Panc1 (cell line): Measurements from ENCODE around the gene C8B. TPM values are rescaled to one million over a fixed set of nuclear protein-coding genes. Genes with fewer than 3 reads are reported as not detected.

Experiments
- ATAC-seq: fragments of 200-7000 bp; cut with Tn5 transposase; 2 replicates; pipeline ENCODE4 v1.9.1; 2020; ENCODE audit warnings: mild to moderate bottlenecking, moderate library complexity
- BruUV-seq: library from RNA; stranded (reverse); fragments of 400-500 nt; replicated peaks from 2 replicates; lab custom pipeline; 2021; lab: Mats Ljungman, UMichigan
- CTCF ChIA-PET: fragments of 300-600 bp; sonication (Branson Sonifier 250); formaldehyde crosslinking; loops from one replicate; lab custom pipeline; 2022; ENCODE audit warnings: antibody characterized with exemption; lab: Charles Lee
- POLR2A ChIA-PET: fragments of 300-600 bp; sonication (Branson Sonifier 250); formaldehyde crosslinking; loops from one replicate; lab custom pipeline; 2022; ENCODE audit warnings: antibody characterized with exemption; lab: Charles Lee
- DNase-seq: peaks from one replicate; pipeline ENCODE4 v3.0.0-alpha.2; 2010; ENCODE audit warnings: low read depth, low spot score
- H3K27ac ChIP-seq: 2 replicates; pipeline ENCODE4 v1.5.1; 2011; ENCODE audit warnings: mild to moderate bottlenecking, low read length, inconsistent platforms
- H3K27me3 ChIP-seq: fragments of 200-500 bp; sonication (Bioruptor generic); 2 replicates; pipeline ENCODE4 v1.6.0; 2014; ENCODE audit warnings: low read length, inconsistent platforms; ENCODE audit not compliant: control insufficient read depth, insufficient read depth
- H3K36me3 ChIP-seq: fragments of 200-500 bp; sonication (Bioruptor generic); 2 replicates; pipeline ENCODE4 v1.5.1; 2014; ENCODE audit warnings: inconsistent platforms, mild to moderate bottlenecking, low read length, moderate library complexity; ENCODE audit not compliant: control insufficient read depth, insufficient read depth
- H3K4me1 ChIP-seq: 2 replicates; pipeline ENCODE4 v1.5.1; 2011; ENCODE audit warnings: inconsistent platforms, mild to moderate bottlenecking, low read length, moderate library complexity; ENCODE audit not compliant: control insufficient read depth, insufficient read depth
- H3K4me3 ChIP-seq, 2 experiments: 2 replicates each; pipeline ENCODE4 v1.5.1; 2011 to 2012; ENCODE audit warnings: low read depth in 2 of 2, low read length in 2 of 2, mild to moderate bottlenecking in 2 of 2, inconsistent platforms in 1 of 2, moderate library complexity in 1 of 2
- H3K9me3 ChIP-seq: fragments of 200-500 bp; sonication (Bioruptor generic); 2 replicates; pipeline ENCODE4 v1.5.1; 2014; ENCODE audit warnings: low read depth, mild to moderate bottlenecking, inconsistent platforms, low read length, moderate library complexity; ENCODE audit not compliant: control insufficient read depth, insufficient read depth
- POLR2AphosphoS5 ChIP-seq: IDR thresholded peaks from 2 replicates; pipeline ENCODE4 v1.6.1; 2012; ENCODE audit warnings: mild to moderate bottlenecking, low read depth, low read length, moderate library complexity
- REST ChIP-seq, 2 experiments: IDR thresholded peaks; 2 replicates each; pipeline ENCODE4 v1.6.1; 2011 to 2012; ENCODE audit warnings: low read depth in 2 of 2, control low read depth in 1 of 2, low read length in 1 of 2, mild to moderate bottlenecking in 1 of 2, moderate library complexity in 1 of 2; ENCODE audit not compliant: insufficient read depth in 1 of 2
- SIN3A ChIP-seq: IDR thresholded peaks from 2 replicates; pipeline ENCODE4 v1.6.1; 2012; ENCODE audit warnings: low read depth, mild to moderate bottlenecking, low read length, moderate library complexity, borderline replicate concordance; ENCODE audit not compliant: insufficient read depth
- TCF7L2 ChIP-seq: IDR thresholded peaks from 2 replicates; pipeline ENCODE4 v1.6.1; 2011; ENCODE audit warnings: mild to moderate bottlenecking, low read depth, low read length, inconsistent platforms
- in situ Hi-C: cut with HindIII; loops from 2 replicates; pipeline ENCODE4 v1.10.0; 2016; ENCODE audit warnings: low sequenced_read_pairs, low pct_unique_long_range_greater_than_20kb
- intact Hi-C: fragments of 100-400 bp; cut with micrococcal nuclease; formaldehyde crosslinking; loops from one replicate; pipeline ENCODE4 v1.10.0; 2022; ENCODE audit not compliant: unreplicated experiment
- total RNA-seq: library from RNA; stranded (reverse); gene quantifications from one replicate; pipeline ENCODE4 v1.2.1, GENCODE V29; 2021; ENCODE audit not compliant: unreplicated experiment
- TF ChIP-seq, protein P1 (sequence below): fragments of 450-650 bp; IDR thresholded peaks from 2 replicates; pipeline ENCODE4 v1.5.1; 2017; ENCODE audit warnings: mild to moderate bottlenecking

Gene C8B
- total RNA-seq, 1 experiment from 2014 or later, result not detected

DNA sequence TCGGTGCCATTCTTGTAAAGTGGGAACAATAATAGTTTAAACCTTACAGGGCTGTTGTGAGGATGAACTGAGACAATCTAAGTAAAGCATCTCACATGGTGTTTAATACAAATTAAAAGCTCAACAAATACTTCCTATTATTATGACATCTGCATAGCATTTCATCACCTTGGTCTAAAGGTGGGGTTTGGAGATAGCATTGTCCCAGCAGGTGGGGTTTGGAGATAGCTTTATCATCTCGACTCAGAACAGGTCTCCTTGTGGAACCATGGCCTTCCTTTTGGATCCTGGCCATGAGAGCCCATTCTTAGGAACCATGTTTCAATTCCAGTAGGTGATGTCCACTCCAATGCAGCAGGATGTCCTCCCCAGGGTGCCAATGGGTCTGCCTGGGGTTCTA, 20.6 kb upstream of the C8B start:
- DNase-seq, result no peak
- intact Hi-C loops (no loop called here), in situ Hi-C loops (no loop called here)
- no peak overlapping the region for H3K27ac ChIP-seq
- CTCF ChIA-PET, result no interaction called here
- POLR2A ChIA-PET, result no interaction called here
- BruUV-seq, result no TSS peak
- no peaks in the 10 kb centered on the region for H3K9me3 ChIP-seq
- no peak for ATAC-seq
- H3K4me1 ChIP-seq, result no peaks in the 10 kb centered on the region
- no peaks in the 10 kb centered on the region; the same call in 1 of the 2 replicates for H3K27me3 ChIP-seq
- H3K36me3 ChIP-seq, result no peaks in the 10 kb centered on the region
- no peak for TF ChIP-seq TCF7L2
- no peak for TF ChIP-seq SIN3A
- TF ChIP-seq POLR2AphosphoS5, result no peak
- TF ChIP-seq, protein P1, sequence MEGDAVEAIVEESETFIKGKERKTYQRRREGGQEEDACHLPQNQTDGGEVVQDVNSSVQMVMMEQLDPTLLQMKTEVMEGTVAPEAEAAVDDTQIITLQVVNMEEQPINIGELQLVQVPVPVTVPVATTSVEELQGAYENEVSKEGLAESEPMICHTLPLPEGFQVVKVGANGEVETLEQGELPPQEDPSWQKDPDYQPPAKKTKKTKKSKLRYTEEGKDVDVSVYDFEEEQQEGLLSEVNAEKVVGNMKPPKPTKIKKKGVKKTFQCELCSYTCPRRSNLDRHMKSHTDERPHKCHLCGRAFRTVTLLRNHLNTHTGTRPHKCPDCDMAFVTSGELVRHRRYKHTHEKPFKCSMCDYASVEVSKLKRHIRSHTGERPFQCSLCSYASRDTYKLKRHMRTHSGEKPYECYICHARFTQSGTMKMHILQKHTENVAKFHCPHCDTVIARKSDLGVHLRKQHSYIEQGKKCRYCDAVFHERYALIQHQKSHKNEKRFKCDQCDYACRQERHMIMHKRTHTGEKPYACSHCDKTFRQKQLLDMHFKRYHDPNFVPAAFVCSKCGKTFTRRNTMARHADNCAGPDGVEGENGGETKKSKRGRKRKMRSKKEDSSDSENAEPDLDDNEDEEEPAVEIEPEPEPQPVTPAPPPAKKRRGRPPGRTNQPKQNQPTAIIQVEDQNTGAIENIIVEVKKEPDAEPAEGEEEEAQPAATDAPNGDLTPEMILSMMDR, result no peak
- no peak for TF ChIP-seq REST (IDR thresholded peaks at IDR 0.05; ENCODE audit: insufficient read depth in 1 of 2, low read depth in 2 of 2, low read length in 1 of 2)
- H3K4me3 ChIP-seq, result no peak overlapping the region

DNA sequence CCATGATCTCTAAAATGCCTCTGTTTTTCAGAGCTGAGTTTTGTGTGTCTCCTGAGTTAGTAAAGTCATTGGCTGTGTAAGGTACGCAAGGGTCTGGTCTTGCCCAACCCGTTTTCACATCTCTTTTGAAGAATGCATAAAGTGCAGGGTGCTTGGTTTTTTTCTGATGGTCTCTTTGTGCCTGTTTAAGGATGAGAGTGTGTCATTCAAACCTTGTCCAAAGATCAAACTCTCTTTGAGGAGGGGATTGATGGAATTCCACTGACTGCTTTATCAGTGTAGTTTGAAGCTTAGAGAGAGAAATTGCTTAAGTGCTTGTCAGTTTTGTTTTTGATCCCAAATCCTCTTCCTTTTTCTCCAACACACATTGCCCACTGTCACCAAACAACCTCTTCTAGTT, 20.0 kb upstream of the C8B start:
- CTCF ChIA-PET, result no interaction called here
- Histone ChIP-seq H3K9me3 (no peaks in the 10 kb centered on the region), H3K27ac (no peak overlapping the region), H3K4me1 (no peaks in the 10 kb centered on the region), H3K27me3 (no peaks in the 10 kb centered on the region; the same call in 1 of the 2 replicates), H3K4me3 (no peak overlapping the region), H3K36me3 (no peaks in the 10 kb centered on the region)
- TF ChIP-seq, protein P1, result no peak
- TF ChIP-seq SIN3A (no peak), TCF7L2 (no peak), REST (IDR thresholded peaks at IDR 0.05; ENCODE audit: insufficient read depth in 1 of 2, low read depth in 2 of 2, low read length in 1 of 2) (no peak), POLR2AphosphoS5 (no peak)
- POLR2A ChIA-PET, result no interaction called here
- no TSS peak for BruUV-seq
- intact Hi-C loops (no loop called here), in situ Hi-C loops (no loop called here)
- ATAC-seq, result no peak
- no peak for DNase-seq
